A549 (cell line): ENCODE data around the gene ABCG4. TPM values are rescaled to one million over a fixed set of nuclear protein-coding genes. Genes with fewer than 3 reads are reported as not detected.

Experiments used
- ATAC-seq, 2 experiments: fragments of 200-7000 bp in 1 of 2; fragments of >200 bp in 1 of 2; cut with Nextera tagmentation in 1 of 2; cut with Tn5 transposase in 1 of 2; 3 replicates each; pipeline versions ENCODE4 v1.8.0 to v1.9.1; 2018 to 2020; ENCODE audit warnings: mild to moderate bottlenecking in 1 of 2, moderate library complexity in 1 of 2
- CTCF ChIA-PET: fragments of 300-600 bp; sonication (Branson Sonifier 250); formaldehyde crosslinking; extraction: SDS; loops from one replicate; lab custom pipeline; 2021; ENCODE audit warnings: antibody characterized with exemption, inconsistent platforms; lab: Yijun Ruan, JAX
- POLR2A ChIA-PET: fragments of 350-600 bp; formaldehyde crosslinking; extraction: SDS; loops from one replicate; lab custom pipeline; 2021; ENCODE audit warnings: antibody characterized with exemption, inconsistent platforms; lab: Yijun Ruan, JAX
- DNase-seq, 2 experiments: peaks; one replicate each; pipeline versions ENCODE4 v3.0.0 to v3.0.0-alpha.2; 2011 to 2016; ENCODE audit warnings: low read depth in 1 of 2, low spot score in 1 of 2
- FAIRE-seq: peaks from 2 replicates; lab custom pipeline; 2011; peaks lifted over from hg19 to GRCh38; lab: Jason Lieb, UNC
- H3K27ac ChIP-seq, 2 experiments: fragments of >200 bp; sonication (Bioruptor Twin); formaldehyde crosslinking; 3 replicates each; pipeline ENCODE4 v1.5.1; 2016 to 2017
- H3K4me1 ChIP-seq: fragments of >200 bp; sonication (Bioruptor Twin); formaldehyde crosslinking; 3 replicates; pipeline ENCODE4 v1.6.1; 2016
- H3K4me2 ChIP-seq: fragments of >200 bp; sonication (Bioruptor Twin); formaldehyde crosslinking; 3 replicates; pipeline ENCODE4 v1.6.1; 2016
- H3K4me3 ChIP-seq: fragments of >200 bp; sonication (Bioruptor Twin); formaldehyde crosslinking; 3 replicates; pipeline ENCODE4 v1.5.1; 2016
- H3K9me3 ChIP-seq: fragments of >200 bp; sonication (Bioruptor Twin); formaldehyde crosslinking; 3 replicates; pipeline ENCODE4 v1.6.1; 2016
- CBX2 ChIP-seq: fragments of 200-600 bp; sonication (generic); IDR thresholded peaks from 2 replicates; pipeline ENCODE4 v1.6.1; 2016; ENCODE audit warnings: low read depth, mild to moderate bottlenecking, borderline replicate concordance
- CHD2 ChIP-seq: fragments of 150-350 bp; IDR thresholded peaks from 2 replicates; pipeline ENCODE4 v1.6.1; 2014; ENCODE audit warnings: low read length; ENCODE audit not compliant: partially characterized antibody
- CTCF ChIP-seq: fragments of >200 bp; sonication (Bioruptor Twin); formaldehyde crosslinking; IDR thresholded peaks from 3 replicates; pipeline ENCODE4 v1.5.1; 2016
- ELK1 ChIP-seq: fragments of 150-350 bp; IDR thresholded peaks from 2 replicates; pipeline ENCODE4 v1.6.1; 2014; ENCODE audit warnings: low read depth, mild to moderate bottlenecking, low read length
- ESRRA ChIP-seq: fragments of 150-350 bp; IDR thresholded peaks from 2 replicates; pipeline ENCODE4 v1.6.1; 2014; ENCODE audit warnings: mild to moderate bottlenecking, low read length, borderline replicate concordance
- HDAC2 ChIP-seq: fragments of 200-600 bp; sonication (generic); IDR thresholded peaks from 2 replicates; pipeline ENCODE4 v1.6.1; 2016
- HES2 ChIP-seq: fragments of >200 bp; sonication (Bioruptor Twin); formaldehyde crosslinking; IDR thresholded peaks from 2 replicates; pipeline ENCODE4 v1.6.1; 2016
- HOXB5 ChIP-seq: fragments of 250-450 bp; sonication (Bioruptor Pico); IDR thresholded peaks from 2 replicates; pipeline ENCODE4 v1.5.0; 2020; ENCODE audit warnings: mild to moderate bottlenecking, moderate library complexity
- JUN ChIP-seq, 2 experiments: fragments of >200 bp; sonication (Bioruptor Twin); formaldehyde crosslinking; IDR thresholded peaks; 2 replicates in 1 of 2; 3 replicates in 1 of 2; pipeline ENCODE4 v1.6.1; 2016 to 2017
- KDM1A ChIP-seq: fragments of 200-600 bp; sonication (generic); IDR thresholded peaks from 2 replicates; pipeline ENCODE4 v1.6.1; 2016; ENCODE audit warnings: low read depth, mild to moderate bottlenecking
- MAZ ChIP-seq: fragments of 150-350 bp; IDR thresholded peaks from 2 replicates; pipeline ENCODE4 v1.6.1; 2014; ENCODE audit warnings: antibody characterized with exemption, low read depth, low read length, borderline replicate concordance
- PBX3 ChIP-seq: IDR thresholded peaks from 2 replicates; pipeline ENCODE4 v1.6.1; 2012
- POLR2A ChIP-seq: IDR thresholded peaks from 2 replicates; pipeline ENCODE4 v1.6.1; 2012; ENCODE audit warnings: mild to moderate bottlenecking, low read length
- RAD21 ChIP-seq, 2 experiments: fragments of >200 bp in 1 of 2; sonication (Bioruptor Twin) in 1 of 2; formaldehyde crosslinking in 1 of 2; IDR thresholded peaks in 1 of 2; conservative IDR thresholded peaks in 1 of 2; 2 replicates in 1 of 2; 3 replicates in 1 of 2; pipeline ENCODE4 v1.6.1; 2012 to 2018; ENCODE audit warnings: inconsistent platforms in 1 of 2
- RCOR1 ChIP-seq: fragments of 150-350 bp; IDR thresholded peaks from 2 replicates; pipeline ENCODE4 v1.6.1; 2014; ENCODE audit warnings: antibody characterized with exemption, low read length, low read depth
- REST ChIP-seq: fragments of 200-600 bp; sonication (generic); IDR thresholded peaks from 2 replicates; pipeline ENCODE4 v1.6.1; 2016; ENCODE audit warnings: antibody characterized with exemption, mild to moderate bottlenecking, moderate library complexity
- RNF2 ChIP-seq: fragments of 200-600 bp; sonication (generic); IDR thresholded peaks from 2 replicates; pipeline ENCODE4 v1.6.1; 2016; ENCODE audit warnings: low read depth, mild to moderate bottlenecking, antibody characterized with exemption, moderate library complexity, borderline replicate concordance
- TFCP2L1 ChIP-seq: fragments of 250-450 bp; sonication (Bioruptor Pico); IDR thresholded peaks from 2 replicates; pipeline ENCODE4 v1.5.0; 2021; ENCODE audit warnings: mild to moderate bottlenecking
- ZC3H11A ChIP-seq: fragments of 450-650 bp; IDR thresholded peaks from 2 replicates; pipeline ENCODE4 v1.6.1; 2014; ENCODE audit warnings: antibody characterized with exemption, mild to moderate bottlenecking
- ZFP36 ChIP-seq: fragments of 450-650 bp; IDR thresholded peaks from 2 replicates; pipeline ENCODE4 v1.6.1; 2014; ENCODE audit warnings: borderline replicate concordance; ENCODE audit not compliant: partially characterized antibody
- WGBS: methylation state at CpG from one replicate; pipeline ENCODE4 v1.1.6; 2017; ENCODE audit errors: missing lambda C conversion rate; 5-methylcytosine and 5-hydroxymethylcytosine counted together
- polyA plus RNA-seq, 4 experiments: library from polyadenylated mRNA; depleted of rRNA in 3 of 4; stranded (reverse); fragments of >200 nt; fragmentation: RNase III in 1 of 4; extraction: RNeasy Plus Mini Kit Qiagen cat#74134 plus additional on column Dnase treatment in 1 of 4; gene quantifications; 2 replicates in 3 of 4; 3 replicates in 1 of 4; pipeline ENCODE4 v1.2.3, GENCODE V29; 2011 to 2017

ABCG4 gene
- polyA plus RNA-seq, 2 of the 4 experiments (the other 2 are of a cell fraction), result 0.10 to 0.44 TPM

- Histone ChIP-seq H3K9me3 (no peaks in the 10 kb centered on the region), H3K27ac (no peak overlapping the region), H3K4me3 (no peak overlapping the region), H3K4me1 (peaks cover 21% of the 10 kb centered on the region), H3K4me2 (no peak overlapping the region)
- WGBS, result 95% methylated on average over 7 of the region's 7 CpGs
- ATAC-seq, result no peak
- no peak for FAIRE-seq
- ChIA-PET POLR2A (no interaction called here), CTCF (interaction anchor here (0.6 to 1.5 kb wide), 2 partner anchors 147 to 168 kb away, joined by 3 read pairs; no protein-coding TSS in a partner anchor)
- TF ChIP-seq RAD21 (conservative IDR thresholded peaks at IDR 0.05 in 1 of 2, IDR thresholded peaks at IDR 0.05 in 1 of 2) (no peak), CTCF (no peak), HES2 (no peak), POLR2A (no peak), HDAC2 (no peak), KDM1A (no peak), TFCP2L1 (no peak), JUN (IDR thresholded peaks at IDR 0.05) (no peak), ESRRA (no peak), CBX2 (no peak), ELK1 (no peak), RCOR1 (no peak), RNF2 (no peak)
- no peak for DNase-seq
These were observed 60.3 kb downstream of the ABCG4 start for GRCh38 chr11:119209186-119209585.

GRCh38 chr11:119210050-119210449 is 61.2 kb downstream of the ABCG4 start:
- Histone ChIP-seq H3K4me3 (no peak overlapping the region), H3K4me2 (peak overlapping the region; percentile 14; the same call in 1 of the 3 replicates), H3K9me3 (no peaks in the 10 kb centered on the region)
- POLR2A ChIA-PET, result no interaction called here
- 81% methylated on average over 3 of the region's 3 CpGs for WGBS
- FAIRE-seq, result no peak
- TF ChIP-seq CTCF, result no peak
- no peak for TF ChIP-seq HOXB5 (CRISPR knock-in tag)
- no peak for TF ChIP-seq ZFP36
- no peak for TF ChIP-seq PBX3
- TF ChIP-seq ZC3H11A, result no peak
- no peak for TF ChIP-seq MAZ
- no peak for TF ChIP-seq HDAC2
- no peak for TF ChIP-seq REST
- TF ChIP-seq CHD2, result no peak
- TF ChIP-seq, all 56 proteins: peak for 0
- Histone ChIP-seq H3K27ac (0 out of 6 replicates have a peak overlapping the region, but pooled peaks of 1 of the 2 experiments have one; percentile 24), H3K4me1 (peaks cover 20% of the 10 kb centered on the region)
- DNase-seq (no peak), ATAC-seq (no peak)
- CTCF ChIA-PET, result interaction anchor here (0.6 to 1.5 kb wide), 2 partner anchors 146 to 167 kb away, joined by 3 read pairs; no protein-coding TSS in a partner anchor
